Adrenal gland (tissue), 5 donors: Measurements from ENCODE around the gene GRIN2B.

Experiments used
- POLR2A ChIP-seq, 2 donors: fragments of 450-650 bp; IDR thresholded peaks; one replicate each; pipeline ENCODE4 v1.6.1; 2017; ENCODE audit warnings: antibody characterized with exemption in 2 of 2, mild to moderate bottlenecking in 2 of 2, moderate library complexity in 1 of 2
- TF ChIP-seq, protein P1 (sequence below), 6 experiments: fragments of 450-650 bp in 4 of 6; fragments of 200-600 bp in 2 of 6; sonication (generic) in 1 of 6; IDR thresholded peaks; 1 replicate in 5 of 6; 2 replicates in 1 of 6; pipeline versions ENCODE4 v1.5.1 to v1.8.0; 2016 to 2021; ENCODE audit warnings: antibody characterized with exemption in 6 of 6, mild to moderate bottlenecking in 2 of 6, moderate library complexity in 1 of 6
- donor health status: DM: no; HTN: no; CAD: no.

DNA sequence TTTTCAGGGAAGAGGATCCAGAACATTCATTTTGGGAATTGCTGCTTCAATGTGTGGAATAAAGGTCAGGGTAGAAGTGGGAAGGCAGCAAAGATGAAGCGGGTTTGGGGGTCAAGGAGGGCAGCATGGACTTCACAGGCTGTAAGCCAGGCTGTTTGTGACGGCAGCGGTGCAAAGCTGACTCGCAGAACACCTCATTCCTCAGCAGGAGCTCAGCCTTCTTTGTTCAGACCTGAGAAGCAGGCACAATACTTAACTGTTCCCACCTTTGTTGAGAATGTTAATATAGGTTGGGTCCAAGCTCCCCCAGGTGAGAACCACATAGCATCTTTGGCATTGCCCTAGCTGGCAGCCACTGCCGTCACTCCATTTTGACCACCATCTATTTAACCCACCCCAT lies 16.7 kb downstream of the GRIN2B start:
- TF ChIP-seq POLR2A (IDR thresholded peaks at IDR 0.05): no peak
- TF ChIP-seq, protein P1, sequence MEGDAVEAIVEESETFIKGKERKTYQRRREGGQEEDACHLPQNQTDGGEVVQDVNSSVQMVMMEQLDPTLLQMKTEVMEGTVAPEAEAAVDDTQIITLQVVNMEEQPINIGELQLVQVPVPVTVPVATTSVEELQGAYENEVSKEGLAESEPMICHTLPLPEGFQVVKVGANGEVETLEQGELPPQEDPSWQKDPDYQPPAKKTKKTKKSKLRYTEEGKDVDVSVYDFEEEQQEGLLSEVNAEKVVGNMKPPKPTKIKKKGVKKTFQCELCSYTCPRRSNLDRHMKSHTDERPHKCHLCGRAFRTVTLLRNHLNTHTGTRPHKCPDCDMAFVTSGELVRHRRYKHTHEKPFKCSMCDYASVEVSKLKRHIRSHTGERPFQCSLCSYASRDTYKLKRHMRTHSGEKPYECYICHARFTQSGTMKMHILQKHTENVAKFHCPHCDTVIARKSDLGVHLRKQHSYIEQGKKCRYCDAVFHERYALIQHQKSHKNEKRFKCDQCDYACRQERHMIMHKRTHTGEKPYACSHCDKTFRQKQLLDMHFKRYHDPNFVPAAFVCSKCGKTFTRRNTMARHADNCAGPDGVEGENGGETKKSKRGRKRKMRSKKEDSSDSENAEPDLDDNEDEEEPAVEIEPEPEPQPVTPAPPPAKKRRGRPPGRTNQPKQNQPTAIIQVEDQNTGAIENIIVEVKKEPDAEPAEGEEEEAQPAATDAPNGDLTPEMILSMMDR (IDR thresholded peaks at IDR 0.05): no peak
